Adrenal gland (tissue), 12 donors: ENCODE measurements around the gene PRR7. TPM values are rescaled to one million over a fixed set of nuclear protein-coding genes. Genes with fewer than 3 reads are reported as not detected.

Experiments
- DNase-seq, 7 donors: peaks; one replicate each; pipeline ENCODE4 v3.0.0-alpha.2; 2019 to 2020
- H3K27ac ChIP-seq, 5 donors: fragments of 200-600 bp; sonication (generic) in 4 of 5; 1 replicate in 3 of 5; 2 replicates in 2 of 5; pipeline versions ENCODE4 v1.5.1 to v1.8.0; 2016 to 2020; ENCODE audit warnings: mild to moderate bottlenecking in 1 of 5
- H3K27me3 ChIP-seq: fragments of 200-600 bp; 2 replicates; pipeline ENCODE4 v1.8.0; 2021
- H3K36me3 ChIP-seq, 2 donors: fragments of 200-600 bp; replicated peaks in 1 of 2; 1 replicate in 1 of 2; 2 replicates in 1 of 2; pipeline versions ENCODE4 v1.5.1 to v1.8.0; 2018 to 2022
- H3K4me1 ChIP-seq, 2 donors: fragments of 200-600 bp; replicated peaks in 1 of 2; 1 replicate in 1 of 2; 2 replicates in 1 of 2; pipeline versions ENCODE4 v1.5.1 to v1.8.0; 2018 to 2021
- H3K4me3 ChIP-seq, 4 donors: fragments of 200-600 bp; sonication (generic) in 3 of 4; one replicate each; pipeline ENCODE4 v1.5.1; 2016 to 2018
- H3K9me3 ChIP-seq, 3 donors: fragments of 200-600 bp; sonication (generic) in 1 of 3; replicated peaks in 1 of 3; 1 replicate in 2 of 3; 2 replicates in 1 of 3; pipeline versions ENCODE4 v1.5.1 to v1.8.0; 2016 to 2021
- CTCF ChIP-seq, 6 experiments: fragments of 450-650 bp in 4 of 6; fragments of 200-600 bp in 2 of 6; sonication (generic) in 1 of 6; IDR thresholded peaks; 1 replicate in 5 of 6; 2 replicates in 1 of 6; pipeline versions ENCODE4 v1.5.1 to v1.8.0; 2016 to 2021; ENCODE audit warnings: antibody characterized with exemption in 6 of 6, mild to moderate bottlenecking in 2 of 6, moderate library complexity in 1 of 6
- POLR2A ChIP-seq, 2 donors: fragments of 450-650 bp; IDR thresholded peaks; one replicate each; pipeline ENCODE4 v1.6.1; 2017; ENCODE audit warnings: antibody characterized with exemption in 2 of 2, mild to moderate bottlenecking in 2 of 2, moderate library complexity in 1 of 2
- WGBS, 4 donors: extraction: QIAGEN DNeasy Blood & Tissue Kit in 2 of 4; methylation state at CpG; one replicate each; pipeline versions ENCODE4 v1.1.5 to v1.1.7; 2013 to 2017; 5-methylcytosine and 5-hydroxymethylcytosine counted together
- intact Hi-C, 2 donors: fragments of 100-400 bp; cut with DNase I; formaldehyde crosslinking; loops; one replicate each; pipeline versions ENCODE4 v1.14.1 to v1.15.0; 2022 to 2023
- polyA plus RNA-seq, 3 donors: library from polyadenylated mRNA; stranded (reverse); fragments of 200-250 nt in 2 of 3; fragments of 350-450 nt in 1 of 3; fragmentation: Illumina TruSeq in 1 of 3; extraction: RNeasy Lipid Tissue Mini Kit (QIAGEN cat#74804) in 1 of 3; gene quantifications; one replicate each; pipeline ENCODE4 v1.2.3, GENCODE V29; 2013 to 2014
- total RNA-seq, 9 donors: library from RNA; depleted of rRNA in 4 of 9; stranded (reverse); fragments of >200 nt in 4 of 9; fragments of 120-200 nt in 1 of 9; fragmentation: NEBNext Ultra II Directional in 1 of 9; extraction: Animal tissue kit (Norgen Biotek cat#: 25700) in 1 of 9; gene quantifications; one replicate each; pipeline versions ENCODE4 v1.1.0 to v1.2.4, GENCODE V29; 2013 to 2023
- donor health status: healthy with polysubstance abuse.
- donor health status: Bipolar disorder and iron deficiency.
- donor health status: DM: yes; HTN: yes; CAD: no.
- donor health status: DM: no; HTN: no; CAD: no.
- donor health status: DM: no; HTN: no; CAD: no.
- donor health status: DM: yes; HTN: yes; CAD: no.

The PRR7 gene
- total and polyA plus RNA-seq, 12 donors, result 0.55 to 13.5 (median 6.1) TPM; not detected in 1

GRCh38 chr5:177503351-177504085 lies 56.9 kb downstream of the PRR7 start:
- TF ChIP-seq POLR2A (IDR thresholded peaks at IDR 0.05), result no peak
- TF ChIP-seq CTCF (IDR thresholded peaks at IDR 0.05), result no peak
- Histone ChIP-seq H3K27me3 (no peaks in the 10 kb centered on the region), H3K9me3 (no peaks in the 10 kb centered on the region), H3K27ac (no peak overlapping the region), H3K4me1 (peaks cover 2 to 6% of the 10 kb centered on the region in 2 donors), H3K36me3 (no peaks in the 10 kb centered on the region), H3K4me3 (no peak overlapping the region)
- intact Hi-C loops, result loop anchor here (5.0 kb wide), 2 partner anchors 46 to 111 kb away; no protein-coding TSS in a partner anchor
- 71 to 83% (median 79%) methylated on average over 5 to 24 of the region's 24 CpGs for WGBS, 4 donors
- DNase-seq, result no peak

- no peaks in the 10 kb centered on the region for H3K9me3 ChIP-seq
- intact Hi-C loops, result loop anchor here (5.0 kb wide), 2 partner anchors 47 to 112 kb away; no protein-coding TSS in a partner anchor
- TF ChIP-seq POLR2A (IDR thresholded peaks at IDR 0.05), result no peak
- TF ChIP-seq CTCF (IDR thresholded peaks at IDR 0.05), result no peak
- peaks cover 0 to 5% of the 10 kb centered on the region in 2 donors for H3K4me1 ChIP-seq
- DNase-seq, result no peak
- H3K27me3 ChIP-seq, result no peaks in the 10 kb centered on the region
- no peaks in the 10 kb centered on the region for H3K36me3 ChIP-seq
- WGBS, 4 donors, result 69 to 91% (median 88%) methylated on average over 4 to 47 of the region's 47 CpGs
- no peak overlapping the region for H3K4me3 ChIP-seq
- H3K27ac ChIP-seq, result no peak overlapping the region
Observed at GRCh38 chr5:177504086-177505056, 57.8 kb downstream of the PRR7 start.

GRCh38 chr5:177505075-177505474 lies 58.5 kb downstream of the PRR7 start:
- H3K27ac ChIP-seq, result no peak overlapping the region
- TF ChIP-seq CTCF (IDR thresholded peaks at IDR 0.05) (no peak), POLR2A (IDR thresholded peaks at IDR 0.05) (no peak)
- WGBS, 4 donors, result 84 to 95% (median 91%) methylated on average over 3 to 4 of the region's 4 CpGs
- no peaks in the 10 kb centered on the region for H3K27me3 ChIP-seq
- peaks cover 0 to 5% of the 10 kb centered on the region in 2 donors for H3K4me1 ChIP-seq
- DNase-seq, result no peak
- intact Hi-C loops, result no loop called here
- H3K4me3 ChIP-seq, result no peak overlapping the region
- H3K36me3 ChIP-seq, result no peaks in the 10 kb centered on the region
- H3K9me3 ChIP-seq, result no peaks in the 10 kb centered on the region

Other genes starting within 250 kb of the PRR7 start
- gene RAB24, start 143.1 kb upstream of the PRR7 start, total RNA-seq, result 10 to 100 TPM; 36.9 to 72.6 (median 51.3) TPM
- gene RAB24, start 143.1 kb upstream of the PRR7 start, polyA plus RNA-seq, result 100 to 1,000 TPM in 1 of 3 donors, 10 to 100 TPM in 2; 29.4 to 134 (median 95.2) TPM
- 100 to 1,000 TPM in 4 of 9 donors, 10 to 100 TPM in 5; 52.3 to 164 (median 97.4) TPM for gene PRELID1, start 143.0 kb upstream of the PRR7 start, total RNA-seq
- gene PRELID1, start 143.0 kb upstream of the PRR7 start, polyA plus RNA-seq, result 100 to 1,000 TPM; 175 to 217 (median 178) TPM
- 10 to 100 TPM in 1 of 9 donors, 1 to 10 TPM in 7, under 1 TPM in 1; 0.85 to 18.1 (median 3.5) TPM for gene MXD3, start 134.9 kb upstream of the PRR7 start, total RNA-seq
- 10 to 100 TPM in 2 of 3 donors, under 1 TPM in 1; 0.16 to 42.6 (median 26.2) TPM for gene MXD3, start 134.9 kb upstream of the PRR7 start, polyA plus RNA-seq
- gene LMAN2, start 95.1 kb upstream of the PRR7 start, total RNA-seq, result 100 to 1,000 TPM; 109 to 398 (median 160) TPM
- 100 to 1,000 TPM in 1 of 3 donors, 10 to 100 TPM in 2; 85.7 to 147 (median 97.4) TPM for gene LMAN2, start 95.1 kb upstream of the PRR7 start, polyA plus RNA-seq
- gene RGS14, start 88.9 kb upstream of the PRR7 start, total RNA-seq, result 10 to 100 TPM in 6 of 9 donors, 1 to 10 TPM in 3; 4.4 to 36.3 (median 14.7) TPM
- 10 to 100 TPM in 2 of 3 donors, 1 to 10 TPM in 1; 2.3 to 19.8 (median 18.5) TPM for gene RGS14, start 88.9 kb upstream of the PRR7 start, polyA plus RNA-seq
- gene SLC34A1, start 62.4 kb upstream of the PRR7 start, total RNA-seq, result not detected
- gene SLC34A1, start 62.4 kb upstream of the PRR7 start, polyA plus RNA-seq, result not detected
- gene PFN3, start 46.2 kb upstream of the PRR7 start, total RNA-seq, result not detected
- not detected for gene PFN3, start 46.2 kb upstream of the PRR7 start, polyA plus RNA-seq
- gene F12, start 37.2 kb upstream of the PRR7 start, total RNA-seq, result under 1 TPM in 7 of 9 donors, not detected in 2; 0.11 to 0.69 (median 0.20) TPM
- gene F12, start 37.2 kb upstream of the PRR7 start, polyA plus RNA-seq, result under 1 TPM in 2 of 3 donors, not detected in 1; 0.47 to 0.80 TPM
- 10 to 100 TPM; 16.2 to 31.9 (median 22.3) TPM for gene GRK6, start 20.1 kb upstream of the PRR7 start, total RNA-seq
- 10 to 100 TPM in 2 of 3 donors, 1 to 10 TPM in 1; 3.5 to 15.3 (median 11.2) TPM for gene GRK6, start 20.1 kb upstream of the PRR7 start, polyA plus RNA-seq
- gene DBN1, start 26.8 kb downstream of the PRR7 start, total RNA-seq, result 10 to 100 TPM; 11.1 to 17.5 (median 12.5) TPM
- gene DBN1, start 26.8 kb downstream of the PRR7 start, polyA plus RNA-seq, result 10 to 100 TPM in 2 of 3 donors, 1 to 10 TPM in 1; 5.1 to 47.1 (median 19.1) TPM
- 10 to 100 TPM; 10.4 to 63.2 (median 38.7) TPM for gene PDLIM7, start 50.8 kb downstream of the PRR7 start, total RNA-seq
- gene PDLIM7, start 50.8 kb downstream of the PRR7 start, polyA plus RNA-seq, result 100 to 1,000 TPM in 2 of 3 donors, 1 to 10 TPM in 1; 6.5 to 246 (median 131) TPM
- gene DOK3, start 63.0 kb downstream of the PRR7 start, total RNA-seq, result 10 to 100 TPM in 6 of 9 donors, 1 to 10 TPM in 3; 1.5 to 49.1 (median 11.9) TPM
- gene DOK3, start 63.0 kb downstream of the PRR7 start, polyA plus RNA-seq, result 10 to 100 TPM in 2 of 3 donors, 1 to 10 TPM in 1; 2.3 to 38.5 (median 10.7) TPM
- gene DDX41, start 70.1 kb downstream of the PRR7 start, total RNA-seq, result 100 to 1,000 TPM in 6 of 9 donors, 10 to 100 TPM in 3; 71.4 to 180 (median 112) TPM
- gene DDX41, start 70.1 kb downstream of the PRR7 start, polyA plus RNA-seq, result 100 to 1,000 TPM in 2 of 3 donors, 10 to 100 TPM in 1; 47.0 to 145 (median 124) TPM
- 100 to 1,000 TPM in 1 of 9 donors, 10 to 100 TPM in 8; 22.0 to 104 (median 41.4) TPM for gene FAM193B, start 107.7 kb downstream of the PRR7 start, total RNA-seq
- 100 to 1,000 TPM in 2 of 3 donors, 10 to 100 TPM in 1; 18.4 to 851 (median 249) TPM for gene FAM193B, start 107.7 kb downstream of the PRR7 start, polyA plus RNA-seq
- 100 to 1,000 TPM in 7 of 9 donors, 10 to 100 TPM in 2; 67.6 to 265 (median 139) TPM for gene TMED9, start 145.4 kb downstream of the PRR7 start, total RNA-seq
- gene TMED9, start 145.4 kb downstream of the PRR7 start, polyA plus RNA-seq, result 100 to 1,000 TPM; 105 to 125 (median 113) TPM
- gene B4GALT7, start 153.3 kb downstream of the PRR7 start, total RNA-seq, result 10 to 100 TPM; 27.8 to 77.6 (median 43.7) TPM
- 100 to 1,000 TPM in 1 of 3 donors, 10 to 100 TPM in 2; 22.7 to 131 (median 55.1) TPM for gene B4GALT7, start 153.3 kb downstream of the PRR7 start, polyA plus RNA-seq